NCI-H1694 treated with DMSO at 0.1 percent for 48 hours (cell line): ENCODE measurements around the gene SERTAD3.

Source experiments
- DNase-seq: peaks from one replicate; lab custom pipeline; 2025; lab: John Stamatoyannopoulos, UW

Gene SERTAD3

DNA sequence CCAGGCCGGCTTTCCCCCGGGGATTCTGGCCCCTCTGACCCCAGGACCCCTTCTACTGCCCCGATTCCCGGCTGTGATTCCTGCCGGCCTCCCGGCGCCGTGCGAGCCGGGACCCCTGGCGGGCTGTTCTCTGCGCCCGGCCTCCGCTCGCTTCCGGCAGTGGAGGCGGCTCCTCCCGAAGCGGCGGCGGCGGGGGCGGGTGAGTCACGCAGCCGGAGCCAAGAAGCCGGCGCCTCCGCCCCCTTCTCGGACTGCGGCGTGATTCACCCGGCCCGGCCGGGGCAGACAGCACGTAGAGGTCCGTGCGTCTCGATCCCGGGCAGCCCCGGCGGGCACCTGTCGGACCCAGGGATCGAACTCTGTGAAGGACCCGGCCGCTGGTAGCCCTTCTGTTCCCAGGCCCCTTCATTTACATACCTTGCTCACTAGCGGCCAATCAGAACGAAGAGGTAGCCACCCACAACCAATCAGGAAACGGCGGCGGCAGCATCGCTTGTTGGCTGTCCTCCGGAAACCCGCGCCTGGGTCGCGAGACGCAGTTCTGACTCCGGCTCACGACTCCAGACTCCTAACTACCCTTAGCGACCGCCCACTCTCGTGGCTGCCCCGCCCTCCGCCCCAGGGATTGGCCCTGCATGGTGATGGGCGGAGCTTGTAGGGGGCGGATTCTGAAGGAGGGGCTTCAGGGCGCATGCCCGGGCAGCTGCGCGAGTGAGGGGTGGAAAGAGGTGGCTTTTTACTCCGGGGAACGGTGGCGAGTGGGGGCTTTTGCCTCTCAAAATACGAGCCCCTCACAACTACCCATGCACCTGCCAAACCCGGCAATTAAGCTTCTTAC is 18.5 kb downstream of the SERTAD3 start, which contains the start of gene SERTAD1:
SERTAD1 (minus strand) TSS at position 543 of the 838 bp plus-strand sequence. CDS start 2,446 bp downstream, outside the sequence.
- peak; percentile 99 for DNase-seq

- DNase-seq, result no peak
Observed at GRCh38 chr19:40424637-40425449, 19.3 kb downstream of the SERTAD3 start.

DNA sequence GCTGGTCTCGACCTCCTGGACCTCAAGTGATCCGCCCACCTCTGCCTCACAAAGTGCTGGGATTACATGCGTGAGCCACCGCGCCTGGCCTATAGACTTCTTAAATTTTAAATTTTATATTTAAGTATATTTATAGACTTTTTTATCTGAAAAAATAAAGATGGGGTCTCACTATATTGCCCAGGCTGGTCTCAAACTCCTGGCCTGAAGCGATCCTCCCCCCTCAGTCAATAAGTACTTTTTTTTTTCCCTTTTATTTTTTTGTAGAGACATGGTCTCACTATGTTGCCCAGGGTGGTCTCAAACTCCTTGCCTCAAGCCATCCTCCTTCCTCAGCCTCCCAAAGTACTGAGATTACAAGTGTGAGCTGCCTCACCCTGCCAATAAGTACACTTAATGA is 20.2 kb downstream of the SERTAD3 start:
- no peak for DNase-seq

DNA sequence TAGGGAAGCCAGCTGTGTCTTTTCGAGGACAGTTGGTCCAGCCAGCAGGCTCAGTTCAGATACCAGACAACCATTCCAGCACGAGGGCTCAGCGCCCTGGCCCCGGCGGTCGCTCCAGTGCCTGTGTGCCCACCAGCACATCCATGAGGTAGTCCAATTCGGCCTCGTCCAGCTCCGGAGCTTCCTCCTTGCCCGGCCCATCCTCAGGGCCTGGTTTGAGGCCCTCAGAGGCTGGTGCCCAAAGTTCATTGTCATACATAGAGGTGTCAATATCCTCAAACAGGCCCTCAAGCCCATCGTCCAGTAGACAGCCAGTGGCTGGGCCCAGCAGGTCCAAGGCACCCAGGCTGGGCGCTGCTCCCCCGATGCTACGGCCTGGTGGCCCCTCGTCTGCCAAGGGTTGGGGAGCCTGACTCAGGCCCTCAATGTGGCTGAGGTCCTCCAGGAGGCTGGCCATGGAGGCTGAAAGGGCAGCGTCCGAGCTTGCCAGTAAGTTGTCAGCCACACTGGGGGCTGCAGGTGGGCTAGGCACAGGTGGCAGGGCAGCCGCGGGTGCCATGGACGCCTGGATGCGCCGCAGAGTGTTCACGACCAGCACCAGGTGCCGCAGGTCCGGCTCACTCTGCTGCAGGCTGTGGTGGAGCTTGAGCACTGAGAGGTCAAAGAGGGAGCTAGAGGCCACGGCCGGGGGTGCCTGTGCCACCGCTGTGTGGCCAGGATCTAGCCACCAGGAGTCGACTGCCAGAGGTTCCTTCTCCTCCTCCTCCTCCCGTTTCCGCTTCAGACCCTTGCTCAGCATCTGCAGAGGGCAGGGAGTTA is 21.2 kb downstream of the SERTAD3 start:
- DNase-seq, result no peak

DNA sequence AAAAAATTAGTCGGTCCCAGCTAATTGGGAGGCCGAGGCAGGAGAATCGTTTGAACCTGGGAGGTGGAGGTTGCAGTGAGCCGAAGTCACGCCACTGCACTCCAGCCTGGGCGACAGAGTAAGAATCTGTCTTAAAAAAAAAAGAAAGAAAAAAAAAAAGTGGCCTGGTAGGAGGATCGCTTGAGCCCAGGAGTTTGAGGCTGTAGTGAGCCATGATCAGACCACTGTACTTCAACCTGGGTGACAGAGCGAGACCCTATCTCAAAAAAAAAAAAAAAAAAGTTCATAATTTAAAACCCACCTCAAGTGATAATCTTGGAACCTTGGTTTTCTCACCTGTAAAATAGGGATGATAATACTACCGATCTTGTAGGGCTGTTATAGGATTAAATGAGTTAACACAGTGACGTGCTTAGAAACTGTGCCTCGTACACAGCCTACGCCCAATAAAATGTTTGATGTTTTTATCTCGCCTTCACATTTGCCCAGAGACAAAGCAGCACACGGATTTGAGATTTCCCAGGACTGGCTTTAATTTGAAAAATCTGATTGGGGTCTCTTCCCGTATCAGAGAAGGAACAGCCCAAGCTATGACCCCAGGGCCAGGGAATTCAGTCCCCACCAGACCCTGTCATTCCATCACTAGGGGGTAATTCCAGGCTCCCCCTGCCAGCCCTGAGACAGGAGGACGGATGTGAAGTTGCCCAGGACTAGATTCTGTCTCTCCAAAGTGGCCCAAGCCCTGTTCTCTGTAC is 22.0 kb downstream of the SERTAD3 start:
- DNase-seq, result no peak

DNA sequence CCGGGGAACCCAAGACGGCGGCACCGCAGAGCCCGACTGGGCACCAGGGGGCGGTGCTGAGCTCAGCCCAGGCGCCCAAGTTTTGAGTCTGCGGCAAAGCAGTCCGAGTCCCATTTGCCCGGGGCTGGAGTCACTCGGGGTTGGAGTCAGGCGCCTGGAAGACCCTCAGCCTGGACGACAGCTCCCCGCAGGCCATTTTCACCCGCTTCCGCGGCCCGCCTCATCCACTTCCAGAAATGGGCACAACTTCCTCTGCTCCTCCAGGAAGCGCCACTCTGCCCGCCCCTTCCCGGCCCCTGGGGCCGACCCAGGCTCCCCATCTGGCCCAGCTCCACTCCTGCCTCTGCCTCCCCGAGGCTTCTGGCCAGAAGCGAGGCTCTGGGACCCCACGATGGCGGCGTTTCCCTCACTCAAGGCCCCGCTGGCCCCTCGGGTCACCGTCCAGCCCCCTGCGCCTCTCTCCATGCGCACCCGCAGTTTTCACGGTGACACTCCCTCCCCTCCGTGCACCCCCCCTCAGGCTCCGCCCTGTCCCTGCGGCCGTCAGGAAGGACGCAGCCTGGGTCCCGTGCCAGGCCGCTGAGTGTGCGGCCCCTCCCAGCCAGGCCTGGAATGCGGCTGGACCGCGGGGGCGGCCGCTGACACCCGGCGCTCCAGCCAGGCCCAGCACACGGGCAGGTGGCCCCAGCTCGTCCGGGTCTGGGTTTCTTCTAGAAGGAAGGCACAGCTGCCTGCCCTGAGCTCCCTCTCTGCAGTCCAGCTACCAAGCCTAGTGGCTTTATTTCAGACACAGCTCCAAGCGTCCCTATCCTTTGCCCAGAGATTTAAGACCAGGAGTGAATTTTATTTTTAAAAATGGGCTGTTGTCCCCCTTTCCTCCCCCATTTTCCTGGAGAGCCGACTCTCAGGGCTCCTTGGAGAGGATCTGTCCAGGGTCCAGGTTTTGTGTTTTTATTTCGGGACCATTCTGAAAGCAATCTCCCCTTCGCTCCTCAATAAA is 23.1 kb downstream of the SERTAD3 start:
- peak; percentile 43 for DNase-seq

GRCh38 chr19:40420451-40420765 is 23.7 kb downstream of the SERTAD3 start:
- no peak for DNase-seq

DNA sequence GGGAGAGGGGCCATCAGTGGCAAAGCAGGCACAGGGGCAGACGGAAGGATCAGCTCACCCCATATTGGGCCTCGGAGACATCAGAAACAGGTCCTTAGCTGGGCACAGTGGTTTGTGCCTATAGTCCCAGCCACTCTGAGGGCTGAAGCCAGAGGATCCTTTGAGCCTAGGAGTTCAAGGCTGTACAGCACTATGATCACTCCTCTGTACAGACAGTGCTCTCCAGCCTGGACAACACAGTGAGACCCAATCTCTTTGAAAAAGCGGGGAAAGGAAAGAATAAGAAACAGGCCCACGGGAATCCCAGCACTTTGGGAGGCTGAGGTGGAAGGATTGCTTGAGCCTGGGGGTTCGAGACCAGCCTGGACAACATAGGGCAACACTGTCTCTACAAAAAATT is 24.4 kb downstream of the SERTAD3 start:
- no peak for DNase-seq

- no peak for DNase-seq
Observed at GRCh38 chr19:40419066-40419612, 25.0 kb downstream of the SERTAD3 start.

DNA sequence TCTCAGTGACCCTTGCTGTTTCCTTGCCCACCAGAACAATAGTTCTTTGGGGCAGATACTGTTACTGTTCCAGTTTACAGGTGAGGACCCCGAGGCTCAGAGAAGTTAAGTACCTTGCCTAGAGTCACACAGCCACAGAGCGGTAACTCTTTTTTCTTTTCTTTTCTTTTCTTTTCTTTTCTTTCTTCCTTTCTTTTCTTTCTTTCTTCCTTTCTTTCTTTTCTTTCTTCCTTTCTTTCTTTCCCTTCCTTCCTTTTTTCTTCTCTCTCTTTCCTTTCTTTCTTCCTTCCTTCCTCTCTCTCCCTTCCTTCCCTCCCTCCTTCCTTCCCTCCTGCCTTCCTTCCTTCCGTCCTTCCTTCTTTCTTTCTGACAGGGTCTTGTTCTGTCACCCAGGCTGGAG is 26.1 kb downstream of the SERTAD3 start:
- no peak for DNase-seq

DNA sequence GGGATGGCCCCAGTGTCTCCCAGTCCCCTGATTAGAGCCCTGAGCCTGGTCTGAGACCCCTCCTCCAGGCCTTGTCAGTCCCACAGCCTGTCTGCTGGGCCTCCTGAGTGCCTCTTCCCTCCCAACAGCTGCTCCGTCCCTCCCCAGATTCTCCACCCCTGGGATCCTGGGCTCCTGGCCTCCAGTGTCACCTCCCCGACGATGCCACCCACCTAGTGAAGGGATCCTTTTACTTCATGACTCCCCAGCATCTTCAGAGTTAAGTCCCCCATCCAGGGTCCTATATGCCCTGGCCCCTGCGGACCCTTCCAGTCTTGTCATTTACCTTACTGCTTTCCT is 26.5 kb downstream of the SERTAD3 start:
- DNase-seq, result no peak

- no peak for DNase-seq
Observed at GRCh38 chr19:40416918-40417642, 27.1 kb downstream of the SERTAD3 start.

- no peak for DNase-seq
Observed at GRCh38 chr19:40415768-40416167, 28.4 kb downstream of the SERTAD3 start.

GRCh38 chr19:40414542-40415535 is 29.3 kb downstream of the SERTAD3 start:
- no peak for DNase-seq

DNA sequence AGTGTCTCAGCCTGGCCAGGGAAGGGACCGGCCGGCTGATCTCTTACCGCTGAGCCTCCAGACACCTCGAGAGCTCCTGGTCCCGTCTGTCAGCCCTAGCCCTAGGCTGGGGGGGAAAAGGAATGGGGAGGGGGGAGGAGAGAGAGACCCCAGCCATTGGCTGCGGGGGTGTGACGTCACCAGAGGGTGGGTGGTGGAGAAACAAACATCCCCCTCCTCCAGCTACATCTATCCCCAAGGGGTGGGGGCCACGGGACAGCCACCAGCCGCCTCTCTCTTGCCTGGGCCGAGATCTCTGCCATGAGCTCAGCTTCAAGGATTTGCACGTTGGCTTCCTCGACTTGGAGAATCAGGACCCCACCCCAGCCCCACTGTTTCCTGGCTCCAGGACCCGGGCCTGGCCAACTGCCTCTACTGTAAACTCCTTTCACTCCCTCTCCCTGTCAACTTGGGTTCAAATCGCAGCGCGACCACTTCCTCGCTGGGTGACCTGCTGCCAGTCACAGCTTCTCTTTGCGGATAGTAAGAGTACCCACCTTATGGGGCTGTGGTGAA is 30.8 kb downstream of the SERTAD3 start, which contains the start of gene PRX:
PRX (minus strand) TSS at position 88 of the 555 bp plus-strand sequence. CDS start 5,446 bp downstream, outside the sequence.
- no peak for DNase-seq

DNA sequence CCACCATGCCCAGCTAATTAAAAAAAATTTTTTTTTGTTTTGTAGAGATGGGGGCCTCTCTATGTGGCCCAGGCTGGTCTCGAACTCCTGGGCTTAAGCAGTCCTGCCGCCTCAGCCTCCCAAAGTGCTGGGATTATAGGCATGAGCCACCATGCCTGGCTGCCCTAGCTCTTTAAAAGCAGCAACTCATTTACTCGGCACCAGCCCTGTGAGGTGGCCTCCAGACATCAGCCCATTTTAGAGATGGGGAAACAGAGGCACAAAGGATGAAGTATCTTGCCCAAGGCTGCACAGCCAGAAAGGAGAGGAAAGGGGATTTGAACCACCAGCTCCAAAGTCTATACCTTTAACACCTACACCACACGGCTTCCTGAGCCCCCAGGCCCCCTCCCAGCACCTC is 31.3 kb downstream of the SERTAD3 start:
- no peak for DNase-seq

DNA sequence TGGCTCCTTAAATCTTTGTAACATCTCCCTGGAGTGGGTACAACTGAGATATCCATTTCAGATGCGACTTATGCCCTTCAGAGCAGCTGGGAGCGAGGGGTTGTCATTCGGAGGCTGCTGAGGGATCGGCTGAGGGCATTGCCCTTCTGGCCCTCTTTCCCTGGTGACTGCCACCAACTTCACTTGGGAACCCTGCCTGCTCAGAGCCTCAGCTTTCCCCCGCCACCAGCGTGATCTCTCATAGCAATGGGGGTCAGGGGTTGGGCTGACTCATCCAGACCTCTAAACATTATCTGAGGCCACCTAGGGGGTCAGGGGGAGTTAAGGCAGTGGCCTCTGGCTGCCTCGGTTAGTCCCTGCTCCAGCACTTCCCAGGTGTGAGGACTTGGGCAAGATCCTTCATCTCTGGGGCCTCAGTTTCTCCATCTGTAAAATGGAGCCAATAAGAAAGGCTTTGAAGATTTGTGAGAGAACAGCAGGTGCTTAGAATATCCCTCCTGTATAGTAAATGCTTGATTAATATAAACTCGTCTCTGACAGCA is 32.1 kb downstream of the SERTAD3 start:
- DNase-seq, result no peak
